Ishikawa (cell line): Measurements from ENCODE around the gene CFAP57.
A peak's percentile ranks its signal among the peaks of the same experiment; 100 is the strongest.

ENCODE experiments used
- EP300 ChIP-seq: IDR thresholded peaks from 2 replicates; pipeline ENCODE4 v1.6.1; 2012; ENCODE audit warnings: borderline replicate concordance
- RAD21 ChIP-seq: IDR thresholded peaks from 2 replicates; pipeline ENCODE4 v1.6.1; 2012; ENCODE audit warnings: low read depth
- TCF12 ChIP-seq: IDR thresholded peaks from 2 replicates; pipeline ENCODE4 v1.6.1; 2012; ENCODE audit warnings: low read depth
- TEAD4 ChIP-seq: IDR thresholded peaks from 2 replicates; pipeline ENCODE4 v1.6.1; 2012

DNA sequence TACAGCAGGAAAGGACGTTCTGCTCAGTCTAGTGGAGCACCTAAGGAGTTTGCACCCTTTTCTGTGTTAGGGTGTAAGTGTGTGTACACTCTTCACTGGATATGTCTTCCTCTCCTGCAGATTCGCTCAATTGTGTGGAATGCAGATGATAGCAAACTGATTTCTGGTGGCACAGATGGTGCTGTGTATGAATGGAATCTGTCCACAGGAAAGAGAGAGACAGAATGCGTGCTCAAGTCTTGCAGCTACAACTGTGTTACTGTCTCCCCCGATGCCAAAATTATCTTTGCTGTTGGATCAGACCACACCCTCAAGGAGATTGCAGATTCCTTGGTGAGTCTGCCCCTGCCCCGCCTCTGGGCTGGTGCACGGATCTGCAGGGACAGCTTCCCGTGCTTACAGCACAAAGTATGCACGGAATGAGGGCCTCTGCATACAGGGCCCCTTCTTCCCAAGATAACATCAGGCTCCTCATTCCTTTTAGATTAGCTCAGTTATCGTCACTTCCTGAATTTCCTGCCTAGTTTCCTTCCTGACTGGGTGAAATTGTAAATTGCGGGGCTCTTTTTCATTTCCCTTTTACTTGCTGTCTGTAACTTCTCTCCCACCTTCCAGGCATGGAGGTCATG, 34.6 kb downstream of the CFAP57 start:
- TF ChIP-seq TCF12, result peak; percentile 79; the same call in 1 of the 2 replicates
- peak; percentile 81 for TF ChIP-seq EP300
- TF ChIP-seq RAD21, result no peak
- peak; percentile 97 for TF ChIP-seq TEAD4
